ENCODE data around the gene NIT1.
"Not testable (repeated sequence)": the region's sequence is repeated elsewhere in the genome, so short reads cannot be mapped to it uniquely, and the experiment has no call there.

NIT1 gene

DNA sequence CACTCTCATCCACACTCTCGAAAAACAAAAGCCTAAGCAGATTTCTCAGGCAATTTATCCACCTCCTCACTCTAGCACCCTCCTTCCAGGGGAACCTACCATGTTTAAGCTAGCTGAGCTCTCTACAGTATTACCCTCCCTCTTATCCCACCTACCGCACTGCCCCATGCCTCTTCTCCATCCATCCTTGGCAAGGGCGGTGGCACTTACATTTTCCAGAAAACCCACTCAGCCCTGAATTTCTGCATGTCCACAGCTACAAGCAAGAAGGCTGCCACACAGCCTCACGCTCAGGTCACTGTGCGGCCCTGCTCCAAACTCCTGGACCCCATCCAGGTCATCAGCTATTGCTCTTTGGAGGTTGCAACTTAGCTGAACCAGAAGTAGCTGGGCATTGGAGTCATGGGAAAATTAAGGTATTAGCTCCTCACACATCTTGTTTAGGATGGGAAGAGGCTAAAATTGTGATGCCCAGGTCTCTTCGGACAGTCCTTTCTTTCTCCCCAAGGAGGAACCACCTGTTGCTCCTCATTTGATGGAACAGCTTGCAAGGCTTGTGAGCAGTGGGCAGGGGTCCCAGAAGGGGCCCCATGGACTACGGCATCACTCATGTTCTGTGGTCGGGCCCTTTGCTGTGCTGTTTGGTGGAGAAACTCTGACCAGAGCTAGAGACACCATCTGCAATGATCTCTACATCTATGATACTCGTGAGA is 18.7 kb upstream of the NIT1 start:
- Histone ChIP-seq H3K4me3 (ENCODE audit: low read depth, low read length) (peak overlapping the region; percentile 76), H3K27me3 (ENCODE audit: control insufficient read depth, insufficient read depth, low read length) (no peaks in the 10 kb centered on the region), H3K9ac (ENCODE audit: low read depth, low read length) (peak overlapping the region; percentile 88), H3K36me3 (ENCODE audit: control insufficient read depth, insufficient read depth, low read length) (peaks cover 15% of the 10 kb centered on the region), H3K9me3 (ENCODE audit: control insufficient read depth, insufficient read depth, low read length) (no peaks in the 10 kb centered on the region), H3K4me1 (ENCODE audit: control insufficient read depth, insufficient read depth, low read length) (peaks cover 4% of the 10 kb centered on the region)

DNA sequence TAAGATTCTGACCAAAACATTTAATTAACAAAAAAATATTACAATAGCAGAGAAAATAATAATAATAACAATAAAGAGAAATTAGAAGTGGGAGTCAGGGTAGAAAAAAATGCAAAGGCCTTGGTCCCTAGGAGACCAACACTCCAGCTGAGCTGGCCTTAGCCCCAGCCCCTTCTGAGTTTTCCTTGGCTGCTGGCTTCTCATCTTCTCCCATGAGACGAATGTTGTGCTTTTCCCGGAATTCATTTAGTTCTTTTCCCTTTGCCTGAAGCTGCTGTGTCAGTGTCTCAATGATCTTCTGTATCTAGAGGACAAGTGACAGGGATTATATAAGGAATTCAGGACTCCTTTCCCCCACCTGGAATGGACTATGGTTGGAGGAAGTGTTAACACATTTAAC is 17.3 kb upstream of the NIT1 start:
- Histone ChIP-seq H3K27me3 (ENCODE audit: control insufficient read depth, insufficient read depth, low read length) (no peaks in the 10 kb centered on the region), H3K9me3 (ENCODE audit: control insufficient read depth, insufficient read depth, low read length) (no peaks in the 10 kb centered on the region), H3K4me1 (ENCODE audit: control insufficient read depth, insufficient read depth, low read length) (peaks cover 4% of the 10 kb centered on the region), H3K9ac (ENCODE audit: low read depth, low read length) (no peak overlapping the region), H3K4me3 (ENCODE audit: low read depth, low read length) (no peak overlapping the region), H3K36me3 (ENCODE audit: control insufficient read depth, insufficient read depth, low read length) (peaks cover 15% of the 10 kb centered on the region)

DNA sequence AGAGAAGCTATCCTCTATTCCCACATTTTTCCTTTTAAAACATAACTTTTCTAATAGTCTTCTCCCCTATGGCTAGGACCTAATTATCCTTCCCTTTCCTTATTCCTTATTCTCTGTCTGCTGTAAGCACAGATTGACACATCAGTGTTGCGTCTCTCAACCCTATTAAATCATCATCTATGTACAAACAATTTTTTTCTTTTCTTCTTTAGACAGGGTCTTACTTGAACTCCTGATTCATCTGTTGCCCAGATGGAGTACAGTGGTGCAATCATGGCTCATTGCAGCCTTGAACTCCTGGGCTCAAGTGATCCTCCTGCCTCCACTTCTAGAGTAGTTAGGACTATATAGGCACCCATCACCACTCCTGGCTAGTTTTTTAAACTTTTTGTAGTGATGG is 11.5 kb upstream of the NIT1 start:
- H3K9me3 ChIP-seq (ENCODE audit: control insufficient read depth, insufficient read depth, low read length) = no peaks in the 10 kb centered on the region
- no peak overlapping the region for H3K9ac ChIP-seq (ENCODE audit: low read depth, low read length)
- no peak overlapping the region for H3K4me3 ChIP-seq (ENCODE audit: low read depth, low read length)
- no peaks in the 10 kb centered on the region for H3K27me3 ChIP-seq (ENCODE audit: control insufficient read depth, insufficient read depth, low read length)
- peaks cover 7% of the 10 kb centered on the region for H3K36me3 ChIP-seq (ENCODE audit: control insufficient read depth, insufficient read depth, low read length)
- H3K4me1 ChIP-seq (ENCODE audit: control insufficient read depth, insufficient read depth, low read length) = no peaks in the 10 kb centered on the region

DNA sequence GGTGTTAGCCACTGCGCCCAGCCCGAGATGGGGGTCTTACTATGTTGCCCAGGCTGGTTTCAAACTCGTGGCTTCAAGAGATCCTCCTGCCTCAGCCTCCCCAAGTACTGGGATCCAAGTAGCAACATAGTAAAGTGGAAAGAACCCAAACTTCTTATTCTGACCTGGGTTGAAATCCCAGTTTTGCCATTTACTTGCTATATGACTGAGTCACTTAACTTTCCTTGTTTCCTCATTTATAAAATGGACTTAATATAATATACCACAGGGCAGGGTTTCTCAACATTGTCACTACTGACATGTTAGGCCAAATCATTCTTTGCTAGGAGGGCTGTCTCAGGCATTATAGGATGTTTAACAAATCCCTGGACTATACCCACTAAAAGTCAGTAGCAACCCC is 6.8 kb upstream of the NIT1 start:
- Histone ChIP-seq H3K36me3 (ENCODE audit: control insufficient read depth, insufficient read depth, low read length) (no peaks in the 10 kb centered on the region), H3K9me3 (ENCODE audit: control insufficient read depth, insufficient read depth, low read length) (no peaks in the 10 kb centered on the region), H3K27me3 (ENCODE audit: control insufficient read depth, insufficient read depth, low read length) (no peaks in the 10 kb centered on the region), H3K4me3 (ENCODE audit: low read depth, low read length) (no peak overlapping the region), H3K4me1 (ENCODE audit: control insufficient read depth, insufficient read depth, low read length) (no peaks in the 10 kb centered on the region), H3K9ac (ENCODE audit: low read depth, low read length) (no peak overlapping the region)

DNA sequence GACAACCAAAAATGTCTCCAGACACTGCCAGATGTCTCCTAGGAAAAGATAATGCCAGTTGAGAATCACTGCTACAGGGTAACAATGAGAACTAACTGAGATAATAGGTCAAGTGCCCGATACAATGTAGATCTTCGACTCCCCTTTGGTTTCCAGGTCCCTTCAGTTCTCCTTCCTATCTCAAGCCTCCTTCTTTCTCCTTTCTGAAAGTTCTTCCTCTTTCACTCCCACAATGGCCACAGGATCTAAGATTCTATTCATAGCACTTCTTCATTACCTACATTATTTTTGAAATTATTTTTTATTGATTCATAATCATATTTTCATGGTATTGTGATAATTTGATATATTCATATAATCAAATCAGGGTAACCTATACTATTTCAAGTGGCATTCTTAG is 6.4 kb upstream of the NIT1 start:
- Histone ChIP-seq H3K4me3 (ENCODE audit: low read depth, low read length) (no peak overlapping the region), H3K9ac (ENCODE audit: low read depth, low read length) (no peak overlapping the region), H3K4me1 (ENCODE audit: control insufficient read depth, insufficient read depth, low read length) (no peaks in the 10 kb centered on the region), H3K27me3 (ENCODE audit: control insufficient read depth, insufficient read depth, low read length) (no peaks in the 10 kb centered on the region), H3K9me3 (ENCODE audit: control insufficient read depth, insufficient read depth, low read length) (no peaks in the 10 kb centered on the region), H3K36me3 (ENCODE audit: control insufficient read depth, insufficient read depth, low read length) (no peaks in the 10 kb centered on the region)

DNA sequence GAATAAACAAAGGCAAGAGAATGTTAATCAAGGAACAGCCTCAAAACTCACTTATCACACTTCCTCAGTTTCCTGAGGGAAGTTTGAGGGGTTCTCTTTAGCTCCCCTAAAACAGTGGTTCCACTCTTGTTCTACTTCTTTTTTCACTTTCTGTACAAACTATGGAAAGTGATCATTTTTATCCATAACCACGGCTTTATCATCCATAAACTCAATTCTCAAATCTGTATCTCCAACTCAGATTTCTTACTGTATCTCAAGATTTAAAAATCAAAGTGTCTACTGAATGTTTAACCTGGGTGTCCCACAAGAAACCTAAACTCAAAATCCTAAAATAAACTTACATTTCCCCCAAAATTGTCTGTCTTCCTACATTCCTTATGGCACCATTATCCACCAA is 4.0 kb upstream of the NIT1 start:
- H3K4me1 ChIP-seq (ENCODE audit: control insufficient read depth, insufficient read depth, low read length) = peaks cover 3% of the 10 kb centered on the region
- H3K4me3 ChIP-seq (ENCODE audit: low read depth, low read length) = no peak overlapping the region
- no peaks in the 10 kb centered on the region for H3K36me3 ChIP-seq (ENCODE audit: control insufficient read depth, insufficient read depth, low read length)
- H3K9me3 ChIP-seq (ENCODE audit: control insufficient read depth, insufficient read depth, low read length) = no peaks in the 10 kb centered on the region
- no peak overlapping the region for H3K9ac ChIP-seq (ENCODE audit: low read depth, low read length)
- no peaks in the 10 kb centered on the region for H3K27me3 ChIP-seq (ENCODE audit: control insufficient read depth, insufficient read depth, low read length)

DNA sequence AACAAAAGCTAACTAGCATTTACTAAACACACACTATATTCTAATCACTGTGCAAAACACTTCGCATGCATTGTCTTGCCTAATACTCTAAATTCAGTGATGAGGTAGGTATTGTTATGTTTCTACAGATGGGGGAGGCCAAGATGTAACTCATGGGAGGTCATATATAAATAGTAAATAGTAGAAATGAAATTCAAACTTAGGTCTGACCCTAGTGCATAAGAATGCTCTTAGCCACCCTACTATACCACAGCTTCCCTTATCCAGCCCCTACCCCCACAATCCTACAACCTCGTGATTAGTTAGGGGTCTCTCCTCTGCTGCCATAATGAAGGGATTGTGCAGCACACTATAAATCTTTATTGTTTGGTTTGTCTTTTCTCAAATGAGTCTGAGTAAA is 3.3 kb upstream of the NIT1 start:
- H3K4me1 ChIP-seq (ENCODE audit: control insufficient read depth, insufficient read depth, low read length) = peaks cover 9% of the 10 kb centered on the region
- H3K36me3 ChIP-seq (ENCODE audit: control insufficient read depth, insufficient read depth, low read length) = no peaks in the 10 kb centered on the region
- no peaks in the 10 kb centered on the region for H3K27me3 ChIP-seq (ENCODE audit: control insufficient read depth, insufficient read depth, low read length)
- H3K4me3 ChIP-seq (ENCODE audit: low read depth, low read length) = no peak overlapping the region
- no peak overlapping the region for H3K9ac ChIP-seq (ENCODE audit: low read depth, low read length)
- H3K9me3 ChIP-seq (ENCODE audit: control insufficient read depth, insufficient read depth, low read length) = no peaks in the 10 kb centered on the region

DNA sequence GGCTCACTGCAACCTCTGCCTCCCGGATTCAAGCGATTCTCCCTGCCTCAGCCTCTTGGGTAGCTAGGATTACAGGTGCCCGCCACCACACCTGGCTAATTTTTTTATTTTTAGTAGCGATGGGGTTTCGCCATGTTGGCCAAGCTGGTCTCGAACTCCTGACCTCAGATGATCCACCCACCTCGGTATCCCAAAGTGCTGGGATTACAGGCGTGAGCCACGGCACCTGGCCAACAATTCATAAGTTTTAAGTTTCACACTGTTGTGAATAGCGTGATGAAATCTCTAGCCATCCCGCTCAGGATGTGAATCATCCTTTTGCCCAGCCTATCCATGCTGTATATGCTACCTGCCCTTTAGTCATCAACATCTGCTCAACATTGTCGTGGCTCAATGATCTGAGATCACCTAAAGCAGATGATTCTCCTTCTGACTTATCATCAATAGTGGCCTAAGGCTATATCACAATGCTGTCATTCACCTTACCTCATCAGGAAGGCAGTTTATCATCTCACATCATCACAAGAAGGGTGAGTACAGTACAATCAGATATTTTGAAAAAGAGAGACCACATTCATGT is 2.7 kb upstream of the NIT1 start:
- H3K4me1 ChIP-seq (ENCODE audit: control insufficient read depth, insufficient read depth, low read length) = peaks cover 11% of the 10 kb centered on the region
- H3K9ac ChIP-seq (ENCODE audit: low read depth, low read length) = no peak overlapping the region

DNA sequence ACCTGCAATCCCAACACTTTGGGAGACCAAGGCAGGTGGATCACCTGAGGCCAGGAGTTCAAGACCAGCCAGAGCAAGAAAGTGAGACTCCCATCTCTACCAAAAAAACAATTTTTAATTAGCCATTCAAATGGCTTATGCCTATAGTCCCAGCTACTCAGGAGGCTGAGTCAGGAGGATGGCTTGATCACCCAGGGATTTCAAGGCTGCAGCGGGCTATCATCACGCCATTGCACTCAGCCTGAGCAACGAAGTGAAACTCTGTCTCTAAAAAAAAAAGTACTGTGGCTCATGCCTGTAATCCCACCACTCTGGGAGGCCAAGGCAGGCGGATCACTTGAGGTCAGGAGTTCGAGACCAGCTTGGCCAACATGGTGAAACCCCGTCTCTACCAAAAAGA is 1.9 kb upstream of the NIT1 start:
- H3K36me3 ChIP-seq (ENCODE audit: control insufficient read depth, insufficient read depth, low read length); H3K9ac ChIP-seq (ENCODE audit: low read depth, low read length); H3K27me3 ChIP-seq (ENCODE audit: control insufficient read depth, insufficient read depth, low read length); H3K4me3 ChIP-seq (ENCODE audit: low read depth, low read length); H3K9me3 ChIP-seq (ENCODE audit: control insufficient read depth, insufficient read depth, low read length): not testable (repeated sequence)
- H3K4me1 ChIP-seq (ENCODE audit: control insufficient read depth, insufficient read depth, low read length) = peaks cover 11% of the 10 kb centered on the region

More for the DNA sequence above, 2.7 kb upstream of the NIT1 start:
- Histone ChIP-seq H3K9me3 (ENCODE audit: control insufficient read depth, insufficient read depth, low read length) (no peaks in the 10 kb centered on the region), H3K27me3 (ENCODE audit: control insufficient read depth, insufficient read depth, low read length) (no peaks in the 10 kb centered on the region), H3K36me3 (ENCODE audit: control insufficient read depth, insufficient read depth, low read length) (no peaks in the 10 kb centered on the region), H3K4me3 (ENCODE audit: low read depth, low read length) (no peak overlapping the region)

DNA sequence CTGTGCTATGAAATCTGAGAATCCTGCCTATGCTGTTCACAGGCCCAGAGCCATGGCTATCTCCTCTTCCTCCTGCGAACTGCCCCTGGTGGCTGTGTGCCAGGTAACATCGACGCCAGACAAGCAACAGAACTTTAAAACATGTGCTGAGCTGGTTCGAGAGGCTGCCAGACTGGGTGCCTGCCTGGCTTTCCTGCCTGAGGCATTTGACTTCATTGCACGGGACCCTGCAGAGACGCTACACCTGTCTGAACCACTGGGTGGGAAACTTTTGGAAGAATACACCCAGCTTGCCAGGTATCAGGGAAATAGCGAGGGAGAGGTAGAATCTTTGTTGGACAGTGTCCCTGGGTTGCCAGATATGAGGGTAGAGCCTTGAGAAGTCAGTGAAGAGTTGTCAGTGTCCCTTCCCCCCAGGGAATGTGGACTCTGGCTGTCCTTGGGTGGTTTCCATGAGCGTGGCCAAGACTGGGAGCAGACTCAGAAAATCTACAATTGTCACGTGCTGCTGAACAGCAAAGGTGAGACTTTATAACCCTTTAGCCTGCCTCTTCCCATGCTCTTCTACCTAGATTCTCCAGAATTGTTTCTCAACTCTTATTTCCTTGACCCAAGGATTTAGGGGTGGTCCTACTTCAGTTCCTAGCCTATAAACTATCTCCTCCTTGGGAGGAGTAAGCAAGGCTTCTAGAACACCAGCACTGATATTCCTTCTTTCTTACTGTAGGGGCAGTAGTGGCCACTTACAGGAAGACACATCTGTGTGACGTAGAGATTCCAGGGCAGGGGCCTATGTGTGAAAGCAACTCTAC is 1.4 kb downstream of the NIT1 start:
- peaks cover 11% of the 10 kb centered on the region for H3K4me1 ChIP-seq (ENCODE audit: control insufficient read depth, insufficient read depth, low read length)
- peak overlapping the region; percentile 100 for H3K4me3 ChIP-seq (ENCODE audit: low read depth, low read length)
- no peaks in the 10 kb centered on the region for H3K9me3 ChIP-seq (ENCODE audit: control insufficient read depth, insufficient read depth, low read length)
- H3K9ac ChIP-seq (ENCODE audit: low read depth, low read length) = no peak overlapping the region
- no peaks in the 10 kb centered on the region for H3K27me3 ChIP-seq (ENCODE audit: control insufficient read depth, insufficient read depth, low read length)
- H3K36me3 ChIP-seq (ENCODE audit: control insufficient read depth, insufficient read depth, low read length) = peaks cover 31% of the 10 kb centered on the region

DNA sequence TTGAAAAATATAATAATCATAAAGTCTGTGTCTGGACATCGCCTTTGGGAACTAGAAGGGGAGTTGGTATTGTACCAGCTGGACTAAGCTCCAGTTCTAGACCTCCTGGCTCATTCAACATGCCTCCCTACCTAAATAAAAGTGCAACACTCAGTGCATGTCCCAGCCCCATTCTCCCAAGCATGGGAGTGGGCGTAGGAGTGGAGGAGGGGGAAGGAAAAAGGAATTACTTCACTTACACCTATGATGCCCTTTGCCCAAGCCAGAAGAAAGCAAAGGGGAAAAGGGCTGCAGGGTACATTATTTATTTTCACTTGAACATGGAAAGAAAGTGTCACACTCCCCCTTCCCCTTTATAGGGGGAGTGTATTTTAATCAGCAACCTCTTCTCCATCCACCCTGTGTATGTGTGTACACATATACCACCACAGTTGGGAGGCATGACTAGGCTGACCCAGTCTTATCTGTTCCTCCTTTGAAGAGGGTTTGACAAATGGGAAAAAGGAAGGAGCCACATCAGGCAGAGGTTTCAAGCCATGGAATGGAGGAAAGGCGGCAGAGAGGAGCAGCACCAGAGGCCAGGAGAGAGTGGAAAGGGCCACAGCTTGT is 3.2 kb downstream of the NIT1 start:
- H3K4me1 ChIP-seq (ENCODE audit: control insufficient read depth, insufficient read depth, low read length) = peaks cover 11% of the 10 kb centered on the region
- H3K4me3 ChIP-seq (ENCODE audit: low read depth, low read length) = no peak overlapping the region
- H3K9me3 ChIP-seq (ENCODE audit: control insufficient read depth, insufficient read depth, low read length) = no peaks in the 10 kb centered on the region
- no peaks in the 10 kb centered on the region for H3K27me3 ChIP-seq (ENCODE audit: control insufficient read depth, insufficient read depth, low read length)
- H3K9ac ChIP-seq (ENCODE audit: low read depth, low read length) = no peak overlapping the region
- peaks cover 32% of the 10 kb centered on the region for H3K36me3 ChIP-seq (ENCODE audit: control insufficient read depth, insufficient read depth, low read length)

All from iPS-15b (cell line).